ENCODE data around the gene IMPDH2.

IMPDH2 gene

GRCh38 chr3:48982686-48983085 is 46.5 kb downstream of the IMPDH2 start:
- H3K4me1 ChIP-seq (ENCODE audit: low read depth, poor library complexity, severe bottlenecking): peaks cover 3% of the 10 kb centered on the region
- no peaks in the 10 kb centered on the region for H3K27me3 ChIP-seq (ENCODE audit: insufficient read depth, low read depth)
- H3K9ac ChIP-seq: no peak overlapping the region
- no peak overlapping the region for H3K4me3 ChIP-seq (IDR thresholded peaks at IDR 0.05; ENCODE audit: insufficient read depth, low read depth, low read length)
- no peak overlapping the region for H3K4me2 ChIP-seq
- H2AFZ ChIP-seq (ENCODE audit: low read depth): no peak overlapping the region
- TF ChIP-seq CTCF (conservative IDR thresholded peaks at IDR 0.05; ENCODE audit: low read depth, low read length): no peak
- no peak overlapping the region for H3K27ac ChIP-seq
- no peaks in the 10 kb centered on the region for H3K36me3 ChIP-seq (ENCODE audit: insufficient read depth)
- no peaks in the 10 kb centered on the region for H4K20me1 ChIP-seq (ENCODE audit: insufficient read depth)
- no peaks in the 10 kb centered on the region for H3K79me2 ChIP-seq (ENCODE audit: insufficient read depth, low read depth)

GRCh38 chr3:48982016-48982415 is 47.2 kb downstream of the IMPDH2 start:
- H4K20me1 ChIP-seq (ENCODE audit: insufficient read depth): no peaks in the 10 kb centered on the region
- no peaks in the 10 kb centered on the region for H3K4me1 ChIP-seq (ENCODE audit: low read depth, poor library complexity, severe bottlenecking)
- TF ChIP-seq CTCF (conservative IDR thresholded peaks at IDR 0.05; ENCODE audit: low read depth, low read length): no peak
- H3K4me2 ChIP-seq: no peak overlapping the region
- no peak overlapping the region for H3K9ac ChIP-seq
- no peaks in the 10 kb centered on the region for H3K79me2 ChIP-seq (ENCODE audit: insufficient read depth, low read depth)
- H3K36me3 ChIP-seq (ENCODE audit: insufficient read depth): no peaks in the 10 kb centered on the region
- no peaks in the 10 kb centered on the region for H3K27me3 ChIP-seq (ENCODE audit: insufficient read depth, low read depth)
- H2AFZ ChIP-seq (ENCODE audit: low read depth): no peak overlapping the region
- H3K27ac ChIP-seq: no peak overlapping the region
- H3K4me3 ChIP-seq (IDR thresholded peaks at IDR 0.05; ENCODE audit: insufficient read depth, low read depth, low read length): no peak overlapping the region

DNA sequence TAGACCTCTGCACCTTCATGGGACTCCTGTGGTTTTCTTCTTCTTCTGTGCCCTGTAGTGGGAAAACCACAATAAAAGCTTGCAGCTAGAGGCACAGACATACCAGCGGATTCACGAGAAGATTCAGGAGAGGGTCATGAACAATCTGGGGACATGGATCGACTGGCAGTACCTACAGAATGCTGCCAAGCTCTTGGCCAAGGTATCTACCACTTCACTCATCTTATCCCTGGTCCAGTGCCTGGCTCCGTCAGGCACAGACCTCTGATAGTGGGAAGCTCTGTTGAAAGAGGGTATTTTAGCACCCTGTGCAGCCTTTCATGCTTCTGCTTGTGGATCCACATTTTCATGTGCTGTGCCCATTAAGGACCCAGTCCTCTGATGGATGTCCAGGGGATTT is 48.9 kb downstream of the IMPDH2 start:
- Histone ChIP-seq H3K27ac (no peak overlapping the region), H3K4me2 (no peak overlapping the region), H3K79me2 (ENCODE audit: insufficient read depth, low read depth) (no peaks in the 10 kb centered on the region), H2AFZ (ENCODE audit: low read depth) (no peak overlapping the region), H3K27me3 (ENCODE audit: insufficient read depth, low read depth) (no peaks in the 10 kb centered on the region), H3K36me3 (ENCODE audit: insufficient read depth) (no peaks in the 10 kb centered on the region), H3K9ac (no peak overlapping the region), H3K4me3 (IDR thresholded peaks at IDR 0.05; ENCODE audit: insufficient read depth, low read depth, low read length) (no peak overlapping the region), H3K4me1 (ENCODE audit: low read depth, poor library complexity, severe bottlenecking) (no peaks in the 10 kb centered on the region), H4K20me1 (ENCODE audit: insufficient read depth) (no peaks in the 10 kb centered on the region)
- TF ChIP-seq CTCF (conservative IDR thresholded peaks at IDR 0.05; ENCODE audit: low read depth, low read length): no peak

DNA sequence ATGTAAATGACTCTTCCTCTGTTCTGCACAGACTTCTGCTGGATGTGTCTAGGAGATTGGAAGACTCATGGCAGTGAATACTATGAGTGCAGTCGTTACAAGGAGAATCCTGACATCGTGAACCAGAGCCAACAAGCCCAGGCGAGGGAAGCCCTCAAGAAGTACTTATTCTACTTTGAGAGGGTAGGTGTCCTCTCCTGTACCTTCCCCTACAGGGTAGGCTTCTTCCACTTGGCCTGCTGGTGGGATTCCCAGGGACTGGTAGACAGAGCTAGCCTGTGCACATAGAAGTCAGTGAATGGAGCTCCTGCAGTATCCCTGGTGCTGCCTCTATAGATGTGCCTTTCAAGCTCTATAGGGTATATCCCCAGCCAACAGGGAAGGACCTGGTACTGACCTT is 49.7 kb downstream of the IMPDH2 start:
- Histone ChIP-seq H3K9ac (no peak overlapping the region), H3K4me3 (IDR thresholded peaks at IDR 0.05; ENCODE audit: insufficient read depth, low read depth, low read length) (no peak overlapping the region), H2AFZ (ENCODE audit: low read depth) (no peak overlapping the region), H3K27me3 (ENCODE audit: insufficient read depth, low read depth) (no peaks in the 10 kb centered on the region), H3K4me1 (ENCODE audit: low read depth, poor library complexity, severe bottlenecking) (peaks cover under 1% of the 10 kb centered on the region), H3K36me3 (ENCODE audit: insufficient read depth) (no peaks in the 10 kb centered on the region), H4K20me1 (ENCODE audit: insufficient read depth) (no peaks in the 10 kb centered on the region), H3K79me2 (ENCODE audit: insufficient read depth, low read depth) (no peaks in the 10 kb centered on the region), H3K27ac (no peak overlapping the region), H3K4me2 (no peak overlapping the region)
- no peak for TF ChIP-seq CTCF (conservative IDR thresholded peaks at IDR 0.05; ENCODE audit: low read depth, low read length)

All from KMS-11 (cell line).